ENCODE measurements around the gene RPL14. TPM values are rescaled to one million over a fixed set of nuclear protein-coding genes. Genes with fewer than 3 reads are reported as not detected.
A peak's percentile ranks its signal among the peaks of the same experiment; 100 is the strongest.

Gene RPL14
- total and polyA plus RNA-seq, 2 of the 13 experiments (the other 11 are each of a cell fraction or from before 2014, with no cell fraction given): 502 to 1,291 TPM

DNA sequence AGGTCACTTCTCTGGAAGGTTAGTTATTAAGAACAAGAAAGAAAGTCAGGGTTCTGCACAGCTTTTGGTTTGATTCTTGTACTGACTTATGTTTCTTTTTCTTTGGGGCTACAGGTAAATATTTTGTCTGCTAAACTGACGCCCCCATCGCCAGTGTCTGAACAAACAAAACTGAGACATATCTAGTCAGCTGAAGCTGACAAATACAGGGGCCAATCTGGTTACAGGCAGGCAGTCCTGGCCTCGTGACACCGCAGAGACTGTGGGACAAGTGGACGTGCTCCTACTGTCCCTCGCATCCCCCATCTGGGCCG is 4.6 kb upstream of the RPL14 start (continued):
- TF ChIP-seq CENPT (CRISPR knock-in tag; IDR thresholded peaks at IDR 0.05; ENCODE audit: low read depth): peak; percentile 60; the same call in 1 of the 2 replicates
- TF ChIP-seq ZSCAN12 (CRISPR knock-in tag; IDR thresholded peaks at IDR 0.05): no peak
- TF ChIP-seq ZKSCAN5 (CRISPR knock-in tag; IDR thresholded peaks at IDR 0.05): no peak
- no peak for TF ChIP-seq TEAD2 (CRISPR knock-in tag; IDR thresholded peaks at IDR 0.05)
- TF ChIP-seq, protein P1, sequence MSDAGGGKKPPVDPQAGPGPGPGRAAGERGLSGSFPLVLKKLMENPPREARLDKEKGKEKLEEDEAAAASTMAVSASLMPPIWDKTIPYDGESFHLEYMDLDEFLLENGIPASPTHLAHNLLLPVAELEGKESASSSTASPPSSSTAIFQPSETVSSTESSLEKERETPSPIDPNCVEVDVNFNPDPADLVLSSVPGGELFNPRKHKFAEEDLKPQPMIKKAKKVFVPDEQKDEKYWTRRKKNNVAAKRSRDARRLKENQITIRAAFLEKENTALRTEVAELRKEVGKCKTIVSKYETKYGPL (CRISPR knock-in tag; IDR thresholded peaks at IDR 0.05): no peak
- no peak for TF ChIP-seq PTBP1 (IDR thresholded peaks at IDR 0.05; ENCODE audit: low read depth, low read length, poor library complexity, severe bottlenecking)
- no peak for TF ChIP-seq MAFF (IDR thresholded peaks at IDR 0.05; ENCODE audit: low read depth, low read length)
- TF ChIP-seq, protein P2, sequence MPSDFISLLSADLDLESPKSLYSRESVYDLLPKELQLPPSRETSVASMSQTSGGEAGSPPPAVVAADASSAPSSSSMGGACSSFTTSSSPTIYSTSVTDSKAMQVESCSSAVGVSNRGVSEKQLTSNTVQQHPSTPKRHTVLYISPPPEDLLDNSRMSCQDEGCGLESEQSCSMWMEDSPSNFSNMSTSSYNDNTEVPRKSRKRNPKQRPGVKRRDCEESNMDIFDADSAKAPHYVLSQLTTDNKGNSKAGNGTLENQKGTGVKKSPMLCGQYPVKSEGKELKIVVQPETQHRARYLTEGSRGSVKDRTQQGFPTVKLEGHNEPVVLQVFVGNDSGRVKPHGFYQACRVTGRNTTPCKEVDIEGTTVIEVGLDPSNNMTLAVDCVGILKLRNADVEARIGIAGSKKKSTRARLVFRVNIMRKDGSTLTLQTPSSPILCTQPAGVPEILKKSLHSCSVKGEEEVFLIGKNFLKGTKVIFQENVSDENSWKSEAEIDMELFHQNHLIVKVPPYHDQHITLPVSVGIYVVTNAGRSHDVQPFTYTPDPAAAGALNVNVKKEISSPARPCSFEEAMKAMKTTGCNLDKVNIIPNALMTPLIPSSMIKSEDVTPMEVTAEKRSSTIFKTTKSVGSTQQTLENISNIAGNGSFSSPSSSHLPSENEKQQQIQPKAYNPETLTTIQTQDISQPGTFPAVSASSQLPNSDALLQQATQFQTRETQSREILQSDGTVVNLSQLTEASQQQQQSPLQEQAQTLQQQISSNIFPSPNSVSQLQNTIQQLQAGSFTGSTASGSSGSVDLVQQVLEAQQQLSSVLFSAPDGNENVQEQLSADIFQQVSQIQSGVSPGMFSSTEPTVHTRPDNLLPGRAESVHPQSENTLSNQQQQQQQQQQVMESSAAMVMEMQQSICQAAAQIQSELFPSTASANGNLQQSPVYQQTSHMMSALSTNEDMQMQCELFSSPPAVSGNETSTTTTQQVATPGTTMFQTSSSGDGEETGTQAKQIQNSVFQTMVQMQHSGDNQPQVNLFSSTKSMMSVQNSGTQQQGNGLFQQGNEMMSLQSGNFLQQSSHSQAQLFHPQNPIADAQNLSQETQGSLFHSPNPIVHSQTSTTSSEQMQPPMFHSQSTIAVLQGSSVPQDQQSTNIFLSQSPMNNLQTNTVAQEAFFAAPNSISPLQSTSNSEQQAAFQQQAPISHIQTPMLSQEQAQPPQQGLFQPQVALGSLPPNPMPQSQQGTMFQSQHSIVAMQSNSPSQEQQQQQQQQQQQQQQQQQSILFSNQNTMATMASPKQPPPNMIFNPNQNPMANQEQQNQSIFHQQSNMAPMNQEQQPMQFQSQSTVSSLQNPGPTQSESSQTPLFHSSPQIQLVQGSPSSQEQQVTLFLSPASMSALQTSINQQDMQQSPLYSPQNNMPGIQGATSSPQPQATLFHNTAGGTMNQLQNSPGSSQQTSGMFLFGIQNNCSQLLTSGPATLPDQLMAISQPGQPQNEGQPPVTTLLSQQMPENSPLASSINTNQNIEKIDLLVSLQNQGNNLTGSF (CRISPR knock-in tag; IDR thresholded peaks at IDR 0.05): peak; percentile 85; the same call in 1 of the 2 replicates
- 0 out of 2 replicates have a peak, but pooled peaks have one; percentile 22 for TF ChIP-seq MEIS2 (CRISPR knock-in tag; IDR thresholded peaks at IDR 0.05)
- no peak for TF ChIP-seq STAG1 (CRISPR knock-in tag; IDR thresholded peaks at IDR 0.05)
- TF ChIP-seq KDM2A (CRISPR knock-in tag; IDR thresholded peaks at IDR 0.05; ENCODE audit: borderline replicate concordance, low read depth): no peak
- TF ChIP-seq PRMT3 (CRISPR knock-in tag; IDR thresholded peaks at IDR 0.05; ENCODE audit: borderline replicate concordance, low read depth): no peak
- TF ChIP-seq HNF4A (CRISPR knock-in tag; IDR thresholded peaks at IDR 0.05): no peak
- TF ChIP-seq, protein P3, sequence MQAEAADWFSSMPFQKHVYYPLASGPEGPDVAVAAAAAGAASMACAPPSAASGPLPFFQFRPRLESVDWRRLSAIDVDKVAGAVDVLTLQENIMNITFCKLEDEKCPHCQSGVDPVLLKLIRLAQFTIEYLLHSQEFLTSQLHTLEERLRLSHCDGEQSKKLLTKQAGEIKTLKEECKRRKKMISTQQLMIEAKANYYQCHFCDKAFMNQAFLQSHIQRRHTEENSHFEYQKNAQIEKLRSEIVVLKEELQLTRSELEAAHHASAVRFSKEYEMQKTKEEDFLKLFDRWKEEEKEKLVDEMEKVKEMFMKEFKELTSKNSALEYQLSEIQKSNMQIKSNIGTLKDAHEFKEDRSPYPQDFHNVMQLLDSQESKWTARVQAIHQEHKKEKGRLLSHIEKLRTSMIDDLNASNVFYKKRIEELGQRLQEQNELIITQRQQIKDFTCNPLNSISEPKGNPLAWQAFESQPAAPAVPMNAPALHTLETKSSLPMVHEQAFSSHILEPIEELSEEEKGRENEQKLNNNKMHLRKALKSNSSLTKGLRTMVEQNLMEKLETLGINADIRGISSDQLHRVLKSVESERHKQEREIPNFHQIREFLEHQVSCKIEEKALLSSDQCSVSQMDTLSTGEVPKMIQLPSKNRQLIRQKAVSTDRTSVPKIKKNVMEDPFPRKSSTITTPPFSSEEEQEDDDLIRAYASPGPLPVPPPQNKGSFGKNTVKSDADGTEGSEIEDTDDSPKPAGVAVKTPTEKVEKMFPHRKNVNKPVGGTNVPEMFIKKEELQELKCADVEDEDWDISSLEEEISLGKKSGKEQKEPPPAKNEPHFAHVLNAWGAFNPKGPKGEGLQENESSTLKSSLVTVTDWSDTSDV (CRISPR knock-in tag; IDR thresholded peaks at IDR 0.05): no peak
- TF ChIP-seq, protein P4, sequence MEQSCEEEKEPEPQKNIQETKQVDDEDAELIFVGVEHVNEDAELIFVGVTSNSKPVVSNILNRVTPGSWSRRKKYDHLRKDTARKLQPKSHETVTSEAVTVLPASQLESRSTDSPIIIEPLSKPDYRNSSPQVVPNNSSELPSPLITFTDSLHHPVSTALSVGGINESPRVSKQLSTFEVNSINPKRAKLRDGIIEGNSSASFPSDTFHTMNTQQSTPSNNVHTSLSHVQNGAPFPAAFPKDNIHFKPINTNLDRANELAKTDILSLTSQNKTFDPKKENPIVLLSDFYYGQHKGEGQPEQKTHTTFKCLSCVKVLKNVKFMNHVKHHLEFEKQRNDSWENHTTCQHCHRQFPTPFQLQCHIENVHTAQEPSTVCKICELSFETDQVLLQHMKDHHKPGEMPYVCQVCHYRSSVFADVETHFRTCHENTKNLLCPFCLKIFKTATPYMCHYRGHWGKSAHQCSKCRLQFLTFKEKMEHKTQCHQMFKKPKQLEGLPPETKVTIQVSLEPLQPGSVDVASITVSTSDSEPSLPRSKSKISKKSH (CRISPR knock-in tag; IDR thresholded peaks at IDR 0.05; ENCODE audit: borderline replicate concordance): no peak
- TF ChIP-seq SAP130 (CRISPR knock-in tag; IDR thresholded peaks at IDR 0.05; ENCODE audit: low read depth): no peak
- 0 out of 2 replicates have a peak, but pooled peaks have one; percentile 42 for TF ChIP-seq ZNF670 (CRISPR knock-in tag; IDR thresholded peaks at IDR 0.05; ENCODE audit: borderline replicate concordance)
- no peak for TF ChIP-seq RXRB (CRISPR knock-in tag; IDR thresholded peaks at IDR 0.05; ENCODE audit: borderline replicate concordance)
- TF ChIP-seq NFE2 (CRISPR knock-in tag; IDR thresholded peaks at IDR 0.05): no peak
- no peak for TF ChIP-seq FOXP1 (IDR thresholded peaks at IDR 0.05)
- no peak for TF ChIP-seq FOXP1 (CRISPR knock-in tag; IDR thresholded peaks at IDR 0.05)
